ENCODE data around the gene MLIP. TPM values are rescaled to one million over a fixed set of nuclear protein-coding genes. Genes with fewer than 3 reads are reported as not detected.

Gene MLIP
- total RNA-seq, 1 donor, result not detected

DNA sequence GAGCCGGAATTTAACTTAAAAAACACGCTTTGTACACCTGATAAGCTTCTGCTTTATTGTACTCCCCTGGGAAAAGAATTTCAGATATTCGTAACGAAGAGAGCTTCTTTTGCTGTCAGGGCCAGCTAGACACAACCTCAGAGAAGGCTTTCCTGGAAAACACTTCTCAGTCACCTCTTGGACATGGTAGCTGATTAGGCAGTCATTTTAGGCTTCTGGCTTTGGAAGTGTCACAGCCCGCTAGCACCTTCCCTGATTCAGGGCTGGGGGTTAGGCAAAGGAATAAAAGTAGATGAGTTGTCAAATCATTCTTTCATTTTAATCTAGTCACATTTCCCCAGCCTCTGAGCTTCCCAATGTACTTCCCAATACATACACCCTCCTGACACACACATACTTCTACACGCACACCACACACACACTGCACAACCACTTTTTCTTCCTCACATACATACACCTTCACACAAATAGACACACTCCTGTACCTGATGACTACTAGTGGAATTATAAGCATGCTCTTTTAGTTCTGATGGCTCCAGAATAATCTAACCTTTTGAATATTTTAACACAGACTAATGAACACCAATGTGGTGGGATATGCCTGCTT, 162.1 kb downstream of the MLIP start:
- no peak for DNase-seq (ENCODE audit: low read depth in 2 of 3, low spot score in 2 of 3)

GRCh38 chr6:54274383-54274782, 163.1 kb downstream of the MLIP start:
- DNase-seq (ENCODE audit: low read depth in 2 of 3, low spot score in 2 of 3), result no peak

DNA sequence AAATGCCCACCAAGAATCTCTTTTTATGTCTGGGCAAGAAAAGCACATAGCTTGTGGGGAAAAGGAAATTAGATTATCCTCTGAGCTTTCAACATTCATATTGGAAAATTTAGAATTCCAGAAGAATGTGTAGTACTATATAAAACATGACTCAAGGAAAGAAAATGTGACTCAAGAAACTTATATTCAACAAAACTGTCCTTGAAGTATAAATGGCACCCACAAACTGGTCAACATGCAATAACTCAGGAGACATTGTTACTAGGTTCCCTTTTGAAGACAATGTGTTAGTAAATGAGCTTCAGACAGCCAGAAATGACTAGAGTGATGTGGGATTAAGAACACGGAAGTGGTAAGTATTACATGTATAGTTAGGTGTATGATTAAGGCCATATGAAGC, 170.9 kb downstream of the MLIP start:
- no peak for DNase-seq (ENCODE audit: low read depth in 2 of 3, low spot score in 2 of 3)

DNA sequence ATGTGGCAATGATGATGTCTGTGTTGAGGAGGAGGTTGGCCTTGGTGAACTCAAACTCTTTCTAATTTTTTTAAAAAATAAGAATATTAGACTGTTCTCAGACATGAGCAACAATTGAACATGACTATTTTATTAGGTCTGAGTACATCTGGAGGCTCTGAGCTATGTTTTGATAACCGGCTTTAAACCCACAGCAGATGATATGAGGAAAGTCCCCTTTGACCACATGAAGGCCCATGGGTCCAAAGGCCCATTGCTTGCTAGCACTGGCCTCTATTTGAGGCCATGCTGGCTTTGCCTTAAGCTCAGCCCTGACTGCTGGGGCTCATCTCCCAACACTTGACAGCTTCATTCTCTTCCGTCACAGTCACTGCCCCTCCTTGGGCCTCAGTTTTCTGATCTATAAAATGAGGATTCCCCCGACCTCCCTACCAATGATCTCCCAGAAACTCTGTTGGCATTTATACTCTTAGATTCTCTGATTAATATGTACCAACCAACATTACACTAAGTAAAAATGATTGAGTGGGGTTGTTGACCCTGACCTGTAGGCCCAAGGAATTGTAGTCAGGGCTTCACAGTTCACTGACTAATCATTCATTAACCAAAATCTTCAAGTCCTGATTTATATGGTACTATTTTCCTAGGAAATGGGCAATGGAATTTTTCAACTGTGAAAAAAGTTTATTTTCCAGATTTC, 173.1 kb downstream of the MLIP start:
- DNase-seq (ENCODE audit: low read depth in 2 of 3, low spot score in 2 of 3), result no peak

GRCh38 chr6:54285595-54285994, 174.4 kb downstream of the MLIP start:
- no peak for DNase-seq (ENCODE audit: low read depth in 2 of 3, low spot score in 2 of 3)

- no peak for DNase-seq (ENCODE audit: low read depth in 2 of 3, low spot score in 2 of 3)
Observed at GRCh38 chr6:54286141-54286540, 174.9 kb downstream of the MLIP start.

DNA sequence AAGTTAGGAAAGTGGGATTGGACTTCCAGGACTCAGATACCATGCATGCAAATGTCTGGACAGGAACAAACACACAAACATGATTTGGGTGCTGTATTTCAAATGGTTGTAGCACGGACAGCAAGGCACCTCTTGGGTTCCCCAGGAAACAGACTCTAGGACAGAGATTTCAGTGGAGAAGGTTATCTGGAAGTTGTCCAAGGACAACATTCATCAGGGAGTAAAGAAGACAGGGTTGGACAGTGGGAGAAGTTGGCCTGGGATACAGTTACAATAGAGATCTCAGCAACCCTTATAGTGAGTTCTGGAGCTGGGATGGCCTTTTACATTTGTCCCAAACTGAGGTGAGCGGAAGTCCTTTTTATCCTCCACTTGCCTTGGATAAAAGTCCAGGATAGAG, 177.2 kb downstream of the MLIP start:
- no peak for DNase-seq (ENCODE audit: low read depth in 2 of 3, low spot score in 2 of 3)

DNA sequence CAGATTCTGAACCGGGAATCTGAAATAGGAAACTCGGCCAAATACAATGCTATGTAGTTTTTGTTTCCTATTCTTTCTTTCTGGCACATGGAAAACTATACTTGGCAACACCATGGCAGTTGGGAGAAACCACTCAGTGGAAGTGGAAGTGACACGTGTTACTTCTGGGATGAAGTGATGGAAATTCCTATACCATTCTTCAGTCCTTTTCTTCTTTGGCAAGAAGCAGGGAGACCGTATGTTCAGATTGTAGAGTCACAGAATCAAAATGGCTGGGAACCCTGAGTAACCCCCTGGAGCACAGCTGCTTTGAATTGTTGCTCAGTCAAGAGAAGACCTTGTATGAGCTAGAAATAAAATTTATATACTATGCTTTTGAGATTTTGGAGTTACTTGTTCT, 178.2 kb downstream of the MLIP start:
- no peak for DNase-seq (ENCODE audit: low read depth in 2 of 3, low spot score in 2 of 3)

DNA sequence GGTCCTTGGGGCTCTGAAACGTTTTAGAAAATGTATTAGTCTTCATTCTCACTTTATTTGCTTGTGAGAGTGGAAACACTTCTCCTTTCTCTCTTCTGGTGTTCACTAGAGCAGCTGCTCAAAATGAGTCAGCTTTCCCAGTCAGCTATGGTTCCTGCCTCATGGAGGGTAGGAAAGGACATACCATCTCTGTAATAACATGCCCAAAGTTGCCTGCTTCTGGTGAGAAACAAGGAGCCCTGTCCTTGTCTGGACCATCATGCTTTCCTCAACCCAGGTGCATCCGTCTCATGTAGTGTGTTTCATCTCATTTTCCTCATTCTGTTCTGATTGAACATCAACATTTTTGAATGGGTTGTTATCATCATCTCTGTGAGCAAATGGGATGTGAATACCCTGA, 179.9 kb downstream of the MLIP start:
- no peak for DNase-seq (ENCODE audit: low read depth in 2 of 3, low spot score in 2 of 3)

DNA sequence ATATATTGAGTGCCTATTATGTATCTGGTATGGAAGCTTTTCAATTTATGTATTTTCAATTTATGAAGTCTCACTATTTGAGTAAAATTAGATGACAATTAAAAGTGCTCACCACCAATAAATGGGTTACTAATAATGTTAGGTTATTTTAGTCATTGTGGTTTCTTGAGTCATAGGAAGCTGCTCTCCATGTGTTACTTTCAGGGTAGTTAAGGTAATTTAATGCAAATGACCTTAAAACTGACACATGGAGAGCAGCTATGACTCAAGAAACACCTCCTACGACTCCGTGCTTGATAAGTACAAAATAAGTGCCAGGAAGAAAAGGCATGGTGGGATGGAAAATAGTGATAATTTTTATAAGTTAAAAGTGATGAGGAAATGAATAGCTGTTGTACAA, 180.5 kb downstream of the MLIP start:
- DNase-seq (ENCODE audit: low read depth in 2 of 3, low spot score in 2 of 3), result no peak

- DNase-seq (ENCODE audit: low read depth in 2 of 3, low spot score in 2 of 3), result no peak
Observed at GRCh38 chr6:54294965-54295532, 183.8 kb downstream of the MLIP start.

GRCh38 chr6:54299542-54300269, 188.5 kb downstream of the MLIP start:
- no peak for DNase-seq (ENCODE audit: low read depth in 2 of 3, low spot score in 2 of 3)

- no peak for DNase-seq (ENCODE audit: low read depth in 2 of 3, low spot score in 2 of 3)
Observed at GRCh38 chr6:54301770-54302169, 190.5 kb downstream of the MLIP start.

- no peak for DNase-seq (ENCODE audit: low read depth in 2 of 3, low spot score in 2 of 3)
Observed at GRCh38 chr6:54307439-54307910, 196.2 kb downstream of the MLIP start.

DNA sequence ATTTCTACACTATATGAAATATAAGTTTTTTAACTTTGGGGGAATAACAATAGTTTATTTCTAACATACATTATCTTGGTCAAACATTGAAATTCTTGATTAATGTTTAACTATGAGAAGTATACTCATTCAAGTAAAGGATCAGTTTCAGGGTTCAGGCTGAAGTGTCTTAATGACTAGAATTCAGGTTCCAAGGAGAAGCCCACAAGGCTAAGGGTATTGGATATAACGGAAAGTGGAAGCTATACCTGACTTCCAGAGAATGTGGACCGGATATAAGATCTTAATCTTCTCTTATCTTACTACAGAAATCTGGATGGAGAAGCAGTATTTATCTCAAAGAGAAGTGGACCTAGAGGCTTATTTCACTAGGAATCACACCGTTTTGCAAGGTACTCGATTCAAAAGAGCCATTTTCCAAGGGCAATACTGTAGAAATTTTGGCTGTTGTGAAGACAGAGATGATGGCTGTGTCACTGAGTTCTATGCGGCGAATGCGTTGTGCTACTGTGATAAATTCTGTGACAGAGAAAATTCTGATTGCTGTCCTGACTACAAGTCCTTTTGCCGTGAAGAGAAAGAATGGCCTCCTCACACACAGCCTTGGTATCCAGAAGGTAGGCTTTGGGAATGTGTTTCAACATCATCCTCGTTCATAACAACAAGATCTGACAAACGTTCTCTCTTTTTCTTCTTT, 197.2 kb downstream of the MLIP start, which contains the start of gene TINAG:
Gene TINAG, plus strand, starts transcription at position 153 of the 697 bp plus-strand sequence. Its CDS starts 110 bp downstream, at position 263.
- no peak for DNase-seq (ENCODE audit: low read depth in 2 of 3, low spot score in 2 of 3)

GRCh38 chr6:54308986-54309315, 197.7 kb downstream of the MLIP start:
- DNase-seq (ENCODE audit: low read depth in 2 of 3, low spot score in 2 of 3), result no peak

- DNase-seq (ENCODE audit: low read depth in 2 of 3, low spot score in 2 of 3), result no peak
Observed at GRCh38 chr6:54310377-54311152, 199.3 kb downstream of the MLIP start.

- DNase-seq (ENCODE audit: low read depth in 2 of 3, low spot score in 2 of 3), result no peak
Observed at GRCh38 chr6:54315656-54316055, 204.4 kb downstream of the MLIP start.
